DMS53 (cell line): Measurements from ENCODE around the gene CTSF.

Experiments
- DNase-seq: peaks from one replicate; lab custom pipeline; 2025; lab: John Stamatoyannopoulos, UW

The CTSF gene

DNA sequence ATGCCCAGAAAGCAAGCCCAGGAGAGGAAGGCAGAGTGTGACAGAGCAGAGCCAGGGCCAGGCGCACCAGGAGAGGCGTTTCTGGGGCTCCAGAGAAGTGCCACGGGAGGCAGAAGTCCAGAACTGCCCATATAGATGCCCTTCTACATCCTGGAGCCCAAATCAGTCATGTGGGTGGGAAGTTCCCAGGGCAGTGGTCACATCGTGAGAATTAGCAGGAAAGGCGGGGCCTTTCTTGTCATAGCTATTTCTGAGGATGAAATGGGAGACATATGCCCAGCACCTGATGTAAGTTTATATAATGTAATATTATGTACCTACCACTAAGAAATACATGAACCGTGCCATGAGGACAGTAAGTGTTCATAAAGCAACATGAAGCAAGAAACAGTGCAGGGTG is 35.6 kb downstream of the CTSF start:
- peak; percentile 45 for DNase-seq

DNA sequence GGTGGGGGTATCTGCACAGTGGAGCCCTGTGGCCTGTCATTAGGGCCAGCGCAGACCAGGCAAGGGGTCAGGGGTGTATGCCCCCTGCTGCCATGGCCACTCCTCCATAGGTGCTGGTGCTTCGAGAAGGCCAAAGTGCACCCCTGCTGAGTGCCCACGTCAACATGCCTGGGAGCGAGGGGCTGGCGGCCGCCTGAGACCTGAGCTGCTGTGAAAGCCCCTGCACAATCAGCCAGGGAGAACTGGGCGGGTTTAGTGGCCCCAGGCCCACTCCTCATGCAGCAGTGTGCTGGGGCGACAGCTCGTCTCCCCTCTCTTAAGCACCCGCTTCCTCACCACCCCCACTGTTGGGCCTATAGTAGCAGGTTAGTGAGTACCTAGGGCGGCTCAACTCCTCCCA is 36.6 kb downstream of the CTSF start:
- no peak for DNase-seq

DNA sequence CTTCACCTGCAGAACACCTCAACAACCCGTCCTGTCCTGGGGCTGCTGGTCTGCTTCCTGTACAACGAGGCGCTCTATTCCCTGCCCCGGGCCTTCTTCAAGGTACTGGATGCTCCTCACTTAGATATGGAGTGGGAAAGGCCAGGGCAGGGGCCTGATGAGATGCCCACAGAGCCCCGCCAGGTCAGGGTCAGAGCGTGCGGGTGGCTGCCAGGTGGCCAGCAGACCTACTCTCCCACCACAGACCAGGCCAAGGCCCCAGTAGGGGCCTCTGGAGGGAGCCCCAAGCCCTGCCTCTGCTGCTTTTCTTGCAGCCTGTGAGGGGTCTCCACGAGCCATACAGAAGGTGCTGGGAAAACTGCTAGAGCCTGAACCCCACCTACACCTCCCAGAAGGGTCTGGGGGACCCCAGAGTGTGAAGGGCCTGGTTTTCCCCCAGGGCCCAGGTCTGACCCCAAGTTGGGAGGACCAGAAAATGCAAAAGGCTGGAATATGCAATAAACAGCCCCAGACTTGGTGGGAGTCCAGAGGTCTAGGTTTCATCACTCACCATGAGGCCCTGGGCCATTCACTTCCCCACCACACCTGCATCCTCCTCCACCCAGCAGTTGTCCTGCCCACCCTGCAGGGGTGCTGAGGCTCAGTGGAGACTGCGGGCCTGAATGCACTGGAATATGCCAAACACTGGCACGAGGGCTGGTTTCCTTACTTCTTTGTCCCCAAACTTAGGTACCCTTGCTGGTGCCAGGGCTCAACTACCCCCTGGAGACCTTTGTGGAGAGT is 37.3 kb downstream of the CTSF start:
- no peak for DNase-seq

- DNase-seq, result no peak
Measured at GRCh38 chr11:66529655-66530054, 38.8 kb downstream of the CTSF start.

DNA sequence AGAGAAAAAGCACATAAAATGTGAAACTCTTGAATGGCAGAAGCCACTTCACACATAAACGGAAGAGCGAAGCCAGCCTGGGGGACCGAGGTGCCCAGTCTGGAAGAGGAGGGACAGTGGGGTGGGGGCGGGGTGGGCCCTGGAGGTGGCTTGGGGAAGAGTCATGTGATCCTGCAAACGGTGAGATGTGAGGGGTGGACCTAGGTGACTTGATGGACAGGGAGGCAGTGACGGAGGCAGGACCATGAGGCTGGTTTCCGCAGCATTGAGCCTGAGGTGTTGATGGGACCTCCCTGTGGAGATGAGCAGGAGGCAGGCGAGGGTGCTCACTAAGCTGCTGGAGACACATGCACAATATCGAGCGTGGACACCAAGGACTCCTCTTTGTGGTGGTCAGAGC is 39.3 kb downstream of the CTSF start:
- DNase-seq, result no peak

DNA sequence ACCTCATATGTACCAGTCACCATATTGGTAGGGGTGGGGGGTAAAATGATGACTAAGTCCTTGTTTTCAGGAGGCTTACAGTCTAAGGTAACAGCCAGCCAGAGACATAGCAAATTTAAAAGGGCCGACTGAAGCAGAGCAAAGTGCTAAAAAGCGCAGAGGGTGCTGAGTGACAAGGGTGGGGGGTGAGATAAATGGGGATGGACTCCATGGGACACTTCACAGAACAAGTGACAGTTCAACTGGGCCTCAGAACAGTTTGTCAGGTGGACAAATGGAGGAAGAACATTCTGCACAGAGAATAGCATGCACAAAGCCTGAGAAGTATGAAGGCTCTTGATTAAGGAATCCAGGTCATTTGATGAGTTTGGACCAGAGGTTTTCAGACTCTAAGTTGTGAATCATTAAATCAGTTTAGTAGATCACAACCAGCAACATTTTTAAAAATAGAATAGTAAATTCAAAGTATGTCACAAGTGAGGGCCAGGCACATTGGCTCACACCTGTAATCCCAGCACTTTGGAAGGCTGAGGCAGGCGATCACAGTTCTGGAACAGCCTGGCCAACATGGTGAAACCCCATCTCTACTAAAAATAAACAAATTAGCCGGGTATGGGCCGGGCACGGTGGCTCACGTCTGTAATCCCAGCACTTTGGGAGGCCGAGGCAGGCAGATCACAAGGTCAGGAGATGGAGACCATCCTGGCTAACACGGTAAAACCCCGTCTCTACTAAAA is 43.9 kb downstream of the CTSF start:
- no peak for DNase-seq

- no peak for DNase-seq
Measured at GRCh38 chr11:66523611-66524010, 44.8 kb downstream of the CTSF start.
